ENCODE data around the gene LGR5.

LGR5 gene, protein sequence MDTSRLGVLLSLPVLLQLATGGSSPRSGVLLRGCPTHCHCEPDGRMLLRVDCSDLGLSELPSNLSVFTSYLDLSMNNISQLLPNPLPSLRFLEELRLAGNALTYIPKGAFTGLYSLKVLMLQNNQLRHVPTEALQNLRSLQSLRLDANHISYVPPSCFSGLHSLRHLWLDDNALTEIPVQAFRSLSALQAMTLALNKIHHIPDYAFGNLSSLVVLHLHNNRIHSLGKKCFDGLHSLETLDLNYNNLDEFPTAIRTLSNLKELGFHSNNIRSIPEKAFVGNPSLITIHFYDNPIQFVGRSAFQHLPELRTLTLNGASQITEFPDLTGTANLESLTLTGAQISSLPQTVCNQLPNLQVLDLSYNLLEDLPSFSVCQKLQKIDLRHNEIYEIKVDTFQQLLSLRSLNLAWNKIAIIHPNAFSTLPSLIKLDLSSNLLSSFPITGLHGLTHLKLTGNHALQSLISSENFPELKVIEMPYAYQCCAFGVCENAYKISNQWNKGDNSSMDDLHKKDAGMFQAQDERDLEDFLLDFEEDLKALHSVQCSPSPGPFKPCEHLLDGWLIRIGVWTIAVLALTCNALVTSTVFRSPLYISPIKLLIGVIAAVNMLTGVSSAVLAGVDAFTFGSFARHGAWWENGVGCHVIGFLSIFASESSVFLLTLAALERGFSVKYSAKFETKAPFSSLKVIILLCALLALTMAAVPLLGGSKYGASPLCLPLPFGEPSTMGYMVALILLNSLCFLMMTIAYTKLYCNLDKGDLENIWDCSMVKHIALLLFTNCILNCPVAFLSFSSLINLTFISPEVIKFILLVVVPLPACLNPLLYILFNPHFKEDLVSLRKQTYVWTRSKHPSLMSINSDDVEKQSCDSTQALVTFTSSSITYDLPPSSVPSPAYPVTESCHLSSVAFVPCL

DNA sequence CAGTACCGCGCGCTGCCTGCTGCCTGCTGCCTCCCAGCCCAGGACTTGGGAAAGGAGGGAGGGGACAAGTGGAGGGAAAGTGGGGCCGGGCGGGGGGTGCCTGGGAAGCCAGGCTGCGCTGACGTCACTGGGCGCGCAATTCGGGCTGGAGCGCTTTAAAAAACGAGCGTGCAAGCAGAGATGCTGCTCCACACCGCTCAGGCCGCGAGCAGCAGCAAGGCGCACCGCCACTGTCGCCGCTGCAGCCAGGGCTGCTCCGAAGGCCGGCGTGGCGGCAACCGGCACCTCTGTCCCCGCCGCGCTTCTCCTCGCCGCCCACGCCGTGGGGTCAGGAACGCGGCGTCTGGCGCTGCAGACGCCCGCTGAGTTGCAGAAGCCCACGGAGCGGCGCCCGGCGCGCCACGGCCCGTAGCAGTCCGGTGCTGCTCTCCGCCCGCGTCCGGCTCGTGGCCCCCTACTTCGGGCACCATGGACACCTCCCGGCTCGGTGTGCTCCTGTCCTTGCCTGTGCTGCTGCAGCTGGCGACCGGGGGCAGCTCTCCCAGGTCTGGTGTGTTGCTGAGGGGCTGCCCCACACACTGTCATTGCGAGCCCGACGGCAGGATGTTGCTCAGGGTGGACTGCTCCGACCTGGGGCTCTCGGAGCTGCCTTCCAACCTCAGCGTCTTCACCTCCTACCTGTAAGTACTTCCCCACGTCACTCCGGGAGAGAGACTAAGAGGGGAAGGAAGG is at the start of gene LGR5:
TSS of gene LGR5 (plus strand) at position 186 of the 732 bp plus-strand sequence. CDS start at position 469, 283 bp downstream.
- no peak for DNase-seq (ENCODE audit: extremely low read depth in 1 of 2, low read depth in 1 of 2)

DNA sequence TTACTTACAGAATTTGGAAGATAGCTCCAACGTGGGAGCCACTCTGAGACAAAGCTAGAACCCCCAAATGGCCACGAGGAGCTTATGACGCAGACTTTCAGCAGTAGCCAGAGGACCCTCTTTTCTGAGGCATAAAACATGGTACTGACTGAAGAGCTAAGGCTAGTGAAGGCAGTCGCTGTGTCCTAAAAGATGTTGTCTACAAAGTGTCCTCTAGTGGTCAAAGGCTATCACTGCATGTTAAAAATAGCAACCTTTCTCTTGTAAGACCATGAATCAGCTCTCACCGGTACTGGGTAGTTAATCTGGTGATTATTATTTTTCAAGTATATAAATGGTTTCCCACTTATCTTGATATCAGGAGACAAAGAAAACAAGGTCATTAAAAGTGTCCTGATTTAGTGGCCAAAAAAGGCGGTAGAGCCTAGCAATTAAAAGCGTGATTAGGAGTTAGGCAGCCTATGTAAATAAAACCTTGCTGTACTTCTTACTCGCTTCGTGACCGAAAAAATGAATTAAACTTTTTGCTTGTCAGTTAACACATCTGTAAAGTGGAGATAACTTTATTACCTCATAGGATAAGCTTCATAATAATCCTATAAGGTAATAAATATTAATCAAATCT is 47.0 kb upstream of the LGR5 start:
- no peak for DNase-seq (ENCODE audit: extremely low read depth in 1 of 2, low read depth in 1 of 2)

DNA sequence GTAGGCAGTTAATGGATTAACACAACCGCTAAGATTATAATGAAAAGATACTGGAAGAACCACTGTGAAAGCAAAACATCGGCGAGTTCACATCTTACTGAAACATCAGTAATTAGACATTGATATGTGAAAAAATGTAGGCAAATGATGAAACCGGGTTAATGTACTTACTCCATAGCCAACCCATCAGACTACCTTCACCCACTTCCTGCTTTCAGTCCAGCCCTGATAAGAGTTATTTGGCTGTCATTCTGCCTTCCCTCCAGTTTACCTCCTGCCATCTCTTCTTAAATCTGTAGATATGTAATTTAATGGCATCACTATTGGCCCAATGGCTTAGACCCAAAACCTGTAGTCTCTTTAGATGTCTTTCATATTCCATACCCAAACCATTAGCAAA is 46.0 kb upstream of the LGR5 start:
- DNase-seq (ENCODE audit: extremely low read depth in 1 of 2, low read depth in 1 of 2): no peak

DNA sequence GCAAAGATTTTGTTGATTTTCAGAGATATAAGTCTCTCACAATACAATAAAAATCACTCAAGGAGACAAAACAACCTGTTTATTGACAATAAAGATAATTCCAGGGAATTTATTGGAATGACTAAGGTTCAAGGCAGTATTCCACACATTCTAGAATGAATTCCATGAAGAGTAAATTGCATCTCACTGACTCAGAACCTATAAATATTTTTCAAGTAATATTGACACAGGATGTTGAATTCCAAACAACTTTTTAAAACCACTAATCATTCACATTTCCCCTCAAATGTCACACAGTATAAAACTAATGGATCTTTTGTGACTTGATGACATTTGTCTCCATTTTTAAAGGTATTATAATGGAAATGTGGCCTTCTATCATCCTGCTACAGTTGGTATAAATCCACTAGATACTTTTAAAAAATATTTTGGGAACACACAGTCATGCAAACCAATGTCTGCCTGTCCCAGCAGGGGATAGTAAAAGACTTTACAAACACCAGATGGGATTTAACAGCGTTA is 42.1 kb upstream of the LGR5 start:
- no peak for DNase-seq (ENCODE audit: extremely low read depth in 1 of 2, low read depth in 1 of 2)

DNA sequence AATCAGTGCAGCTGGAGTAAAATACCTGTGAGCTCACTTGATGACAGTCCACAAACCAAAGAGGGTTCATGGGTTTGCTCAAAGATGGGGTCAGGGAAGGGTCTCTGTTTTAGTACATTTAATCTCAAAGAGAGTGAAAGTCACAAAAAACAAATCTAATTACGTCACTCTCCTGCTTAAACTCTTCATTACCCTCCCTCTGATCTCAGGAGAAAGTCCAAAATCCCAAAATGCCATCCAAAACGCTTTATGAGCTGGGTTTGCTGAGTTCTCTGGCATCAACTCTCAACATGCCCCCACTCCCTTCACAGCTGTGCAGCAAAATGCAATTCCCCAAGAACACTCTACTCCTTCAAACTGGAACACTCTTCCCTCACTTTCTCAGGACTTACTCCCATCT is 40.4 kb upstream of the LGR5 start:
- DNase-seq (ENCODE audit: extremely low read depth in 1 of 2, low read depth in 1 of 2): no peak

DNA sequence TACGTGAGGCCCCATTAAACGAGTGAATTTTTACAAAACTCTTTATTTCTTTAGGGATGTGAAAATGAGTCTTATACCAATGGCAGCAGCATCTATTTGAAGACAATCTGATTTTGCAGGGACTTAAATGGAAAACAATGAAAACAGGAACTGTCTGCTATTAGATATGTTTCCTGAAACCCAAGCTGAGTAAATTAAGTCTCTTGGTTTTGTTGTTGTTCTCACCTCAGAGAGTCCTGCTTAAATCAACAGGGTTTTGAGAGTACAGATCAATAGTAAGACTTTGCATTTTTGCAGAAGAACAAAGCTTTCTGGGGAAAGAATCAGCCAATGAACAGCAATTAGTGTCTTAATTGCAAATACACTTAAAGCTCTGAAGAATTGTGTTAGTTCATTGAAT is 39.1 kb upstream of the LGR5 start:
- DNase-seq (ENCODE audit: extremely low read depth in 1 of 2, low read depth in 1 of 2): no peak

DNA sequence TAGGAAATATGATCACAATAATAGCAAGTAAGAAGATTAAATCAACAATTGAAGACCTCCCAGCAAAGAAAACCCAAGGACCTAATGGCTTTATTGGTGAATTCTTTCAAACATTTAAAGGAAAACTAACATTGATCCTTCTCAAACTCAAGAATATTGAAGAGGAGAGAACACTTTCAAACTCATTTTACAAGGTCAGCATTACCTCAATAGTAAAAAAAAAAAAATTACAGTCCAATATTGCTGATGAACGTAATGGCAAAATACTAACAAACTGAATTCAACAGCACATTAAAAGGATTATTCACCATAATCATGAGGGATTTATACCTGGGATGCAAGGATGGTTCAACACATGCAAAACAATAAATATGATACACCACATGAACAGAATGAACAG is 33.7 kb upstream of the LGR5 start:
- DNase-seq (ENCODE audit: extremely low read depth in 1 of 2, low read depth in 1 of 2): no peak

DNA sequence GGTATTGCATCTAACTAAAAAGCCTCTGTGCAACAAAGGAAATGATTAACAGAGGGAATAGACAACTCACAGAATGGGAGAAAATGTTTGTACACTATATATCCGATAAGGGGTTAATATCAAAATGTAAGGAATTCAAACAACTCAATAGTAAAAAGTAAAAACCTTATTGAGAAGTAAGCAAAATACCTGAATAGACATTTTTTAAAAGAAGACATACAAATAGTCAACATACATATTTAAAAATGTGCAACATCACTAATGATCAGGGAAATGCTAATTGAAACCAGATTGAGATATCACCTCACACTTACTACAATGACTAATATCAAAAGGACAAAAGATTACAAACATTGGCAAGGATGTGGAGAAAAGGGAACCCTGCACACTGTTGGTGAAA is 31.9 kb upstream of the LGR5 start:
- no peak for DNase-seq (ENCODE audit: extremely low read depth in 1 of 2, low read depth in 1 of 2)

DNA sequence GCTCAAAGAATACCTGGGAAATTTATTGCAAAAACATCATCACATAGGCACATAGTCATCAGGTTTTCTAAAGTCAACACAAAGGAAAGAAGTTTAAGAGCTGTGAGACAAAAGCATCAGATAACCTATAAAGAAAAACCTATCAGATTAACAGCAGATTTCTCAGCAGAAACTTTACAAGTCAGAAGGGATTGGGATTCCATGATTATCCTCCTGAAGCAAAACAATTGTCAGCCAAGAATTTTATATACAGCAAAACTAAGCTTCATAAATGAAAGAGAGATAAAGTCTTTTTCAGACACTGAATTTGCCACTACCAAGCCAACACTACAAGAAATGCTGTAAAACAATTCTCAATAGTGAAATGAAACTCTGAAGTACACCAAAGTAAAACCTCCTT is 28.8 kb upstream of the LGR5 start:
- DNase-seq (ENCODE audit: extremely low read depth in 1 of 2, low read depth in 1 of 2): no peak

DNA sequence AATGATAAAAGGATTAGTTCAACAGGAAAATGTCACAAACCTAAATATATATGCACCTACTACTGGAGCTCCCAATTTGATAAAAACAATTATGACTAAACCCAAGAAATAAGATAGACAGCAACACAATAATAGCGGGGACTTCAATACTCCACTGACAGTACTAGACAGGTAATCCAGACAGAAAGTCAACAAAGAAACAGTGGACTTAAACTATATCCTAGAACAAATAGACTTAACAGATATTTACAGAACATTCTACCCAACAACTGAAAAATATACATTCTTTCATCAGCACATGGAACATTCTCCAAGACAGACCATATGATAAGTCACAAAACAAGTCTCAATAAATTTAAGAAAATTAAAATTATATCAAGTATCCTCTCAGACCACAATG is 28.0 kb upstream of the LGR5 start:
- DNase-seq (ENCODE audit: extremely low read depth in 1 of 2, low read depth in 1 of 2): no peak

DNA sequence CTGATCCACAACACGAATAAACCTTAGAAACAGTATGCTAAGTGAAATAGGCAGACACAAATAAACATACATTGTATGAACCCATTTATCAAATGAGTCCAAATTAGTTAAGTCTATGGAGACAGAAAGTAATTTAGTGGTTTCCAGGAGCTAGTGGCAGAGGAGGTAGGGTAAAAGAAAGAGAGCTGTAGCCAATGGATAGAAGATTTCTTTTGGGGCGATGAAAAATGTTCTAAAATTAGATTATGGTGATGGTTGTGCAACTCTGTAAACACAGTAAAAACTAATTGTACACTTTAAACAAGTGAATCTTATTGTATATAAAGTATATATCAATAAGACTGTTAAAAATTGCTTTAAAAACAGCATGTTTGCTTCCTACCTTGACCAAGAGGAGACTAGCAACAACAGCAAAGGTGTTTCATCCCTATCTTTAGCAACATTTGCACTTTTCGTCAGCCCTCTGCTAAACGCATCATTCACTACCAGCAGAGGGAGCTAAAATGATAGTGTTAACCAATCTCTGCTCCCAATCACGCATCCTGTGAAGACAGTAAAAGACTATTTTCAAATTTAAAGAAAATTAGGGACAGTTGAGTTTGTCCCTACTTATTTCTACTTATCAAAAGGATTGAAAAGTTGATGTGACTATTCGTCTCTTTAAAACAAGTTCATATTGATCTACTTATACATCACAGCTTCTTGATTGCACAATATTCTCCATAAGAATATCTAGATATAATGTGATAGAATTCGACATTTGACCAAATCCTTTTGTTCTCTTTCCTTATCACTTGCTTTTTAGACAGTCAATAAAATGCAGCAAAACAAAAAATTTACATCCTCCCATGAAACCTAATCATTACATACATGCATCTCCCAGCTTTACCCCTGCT is 24.0 kb upstream of the LGR5 start:
- DNase-seq (ENCODE audit: extremely low read depth in 1 of 2, low read depth in 1 of 2): no peak

DNA sequence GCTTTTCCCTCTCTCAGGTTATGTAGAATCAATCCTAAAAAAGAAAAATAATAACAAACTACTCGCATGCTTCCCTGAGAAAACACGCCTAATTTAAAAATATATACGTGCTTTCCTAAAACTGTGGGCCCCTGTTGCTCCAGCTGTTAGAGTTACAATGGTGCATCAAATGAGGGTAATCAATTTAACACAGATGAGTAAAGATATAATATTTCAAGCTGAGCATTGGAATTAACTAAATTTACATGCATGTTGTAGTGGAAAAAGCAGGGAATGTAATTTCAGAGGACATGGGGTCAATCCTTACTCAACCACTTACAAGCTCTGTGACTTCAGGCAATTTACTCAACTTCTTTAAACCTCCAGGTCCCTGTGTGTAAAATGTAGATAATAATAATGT is 22.4 kb upstream of the LGR5 start:
- DNase-seq (ENCODE audit: extremely low read depth in 1 of 2, low read depth in 1 of 2): no peak

DNA sequence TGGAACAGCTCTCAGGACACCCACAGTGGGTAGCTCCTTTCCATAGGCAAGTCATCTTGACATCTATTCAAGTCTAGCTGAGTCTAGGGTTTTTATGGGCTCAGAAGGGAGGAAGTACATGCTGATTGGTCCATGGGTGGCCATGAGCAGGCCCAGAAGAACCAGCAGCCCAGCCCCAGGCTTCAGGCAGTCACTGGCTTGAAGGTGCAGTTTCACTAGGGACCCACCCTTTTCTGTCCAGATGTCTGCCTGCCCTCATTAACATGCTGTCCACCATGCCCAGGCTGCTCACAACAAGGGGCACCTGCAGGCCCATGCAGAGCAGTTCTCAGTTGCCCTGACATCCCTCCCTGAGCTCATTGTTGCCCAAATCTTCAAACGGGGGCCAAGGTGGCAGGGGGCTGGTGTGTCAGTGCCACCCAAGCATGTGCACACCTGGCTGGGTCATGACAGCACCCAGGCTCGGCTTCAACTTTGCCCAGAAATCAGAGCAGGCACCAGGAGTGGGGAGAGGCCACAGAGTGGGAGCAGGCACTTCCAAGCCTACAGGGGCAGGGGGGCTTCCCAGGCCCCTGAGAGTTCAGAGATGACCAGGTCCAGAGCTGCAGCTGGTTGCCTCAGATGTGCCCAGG is 18.7 kb upstream of the LGR5 start:
- no peak for DNase-seq (ENCODE audit: extremely low read depth in 1 of 2, low read depth in 1 of 2)

DNA sequence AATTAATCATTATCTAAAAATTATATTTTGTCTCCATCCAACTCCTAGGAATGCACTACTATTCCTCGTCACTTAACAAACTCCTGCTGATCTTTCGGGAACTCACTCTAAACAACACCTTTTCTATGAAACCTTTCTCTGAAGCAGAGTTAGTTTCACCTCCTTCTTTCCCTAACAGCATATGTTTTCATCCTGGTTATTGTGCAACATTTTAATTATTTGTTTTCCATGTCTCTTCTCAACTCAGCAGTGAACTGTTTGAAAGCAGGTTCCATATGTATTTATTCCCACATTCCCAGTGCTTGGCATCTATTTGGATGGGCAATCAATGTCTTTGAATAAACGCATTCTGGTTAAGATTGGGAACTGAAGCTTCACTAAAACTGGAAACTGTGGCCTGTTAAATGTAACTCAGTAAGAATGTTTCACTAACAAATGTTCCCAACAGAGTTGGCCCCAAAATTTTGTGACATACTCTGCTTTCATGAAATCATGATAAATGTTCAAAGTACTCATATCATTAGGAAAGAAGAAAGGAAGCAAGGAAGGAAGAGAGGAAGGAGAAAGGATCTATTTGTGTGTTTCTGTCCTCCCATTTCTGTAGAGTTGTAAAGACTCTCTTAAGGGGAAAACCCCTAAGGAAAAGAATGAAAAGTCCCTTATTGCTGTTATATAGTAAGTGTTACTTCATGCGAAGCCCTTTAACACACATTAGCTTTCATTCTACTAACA is 13.9 kb upstream of the LGR5 start:
- no peak for DNase-seq (ENCODE audit: extremely low read depth in 1 of 2, low read depth in 1 of 2)

DNA sequence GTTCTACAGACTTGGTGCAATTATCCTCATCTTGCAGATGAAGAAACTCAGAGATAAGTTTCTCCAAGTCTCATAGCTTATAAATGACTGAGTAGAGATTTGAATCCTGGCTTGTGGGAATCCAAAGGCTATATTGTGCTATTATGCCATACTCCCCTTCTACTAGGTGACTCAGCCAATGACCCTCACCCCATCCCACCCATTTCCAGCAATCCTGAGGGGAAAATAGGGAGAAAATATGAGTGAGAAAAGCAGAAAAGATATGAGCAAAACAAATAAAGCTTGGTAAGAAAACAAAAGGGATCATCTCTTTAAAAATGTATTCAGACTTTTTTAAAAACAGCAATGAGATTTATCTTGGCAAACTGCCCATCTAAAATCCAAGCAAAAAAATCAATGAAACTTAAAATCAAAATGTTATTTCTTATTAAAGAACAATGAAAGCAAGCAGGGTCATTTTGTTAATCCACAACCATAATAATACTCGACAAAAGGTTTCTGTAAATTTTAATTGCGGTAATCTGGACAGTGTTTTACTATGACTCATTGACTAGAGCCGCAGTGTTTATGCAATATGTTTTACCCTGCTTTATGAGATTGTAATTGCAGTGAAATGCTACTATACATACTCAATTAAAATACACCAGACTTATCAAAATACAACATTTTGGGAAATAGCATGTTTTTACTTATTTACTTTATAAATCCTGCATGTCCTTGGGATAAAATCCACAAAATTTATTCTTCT is 13.1 kb upstream of the LGR5 start:
- DNase-seq (ENCODE audit: extremely low read depth in 1 of 2, low read depth in 1 of 2): no peak

DNA sequence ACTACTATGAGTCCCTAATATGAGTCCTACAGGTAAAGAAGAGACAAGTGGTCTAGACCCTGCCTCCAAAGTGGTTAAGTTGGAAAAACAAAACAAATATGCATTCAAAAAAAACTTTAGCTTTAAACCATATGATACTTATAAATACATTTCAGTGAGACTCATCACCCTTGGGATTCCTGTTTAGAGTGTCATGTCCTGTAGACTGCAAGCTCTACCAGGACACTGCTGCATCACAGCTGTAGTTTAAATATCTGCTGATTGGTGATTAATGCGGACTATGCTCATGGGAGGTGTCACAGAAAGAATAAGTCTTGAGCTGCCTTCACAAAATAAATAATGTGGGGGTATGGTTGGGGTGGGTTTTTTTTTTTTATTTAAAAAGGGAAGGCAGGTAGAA is 8.8 kb upstream of the LGR5 start:
- DNase-seq (ENCODE audit: extremely low read depth in 1 of 2, low read depth in 1 of 2): no peak

DNA sequence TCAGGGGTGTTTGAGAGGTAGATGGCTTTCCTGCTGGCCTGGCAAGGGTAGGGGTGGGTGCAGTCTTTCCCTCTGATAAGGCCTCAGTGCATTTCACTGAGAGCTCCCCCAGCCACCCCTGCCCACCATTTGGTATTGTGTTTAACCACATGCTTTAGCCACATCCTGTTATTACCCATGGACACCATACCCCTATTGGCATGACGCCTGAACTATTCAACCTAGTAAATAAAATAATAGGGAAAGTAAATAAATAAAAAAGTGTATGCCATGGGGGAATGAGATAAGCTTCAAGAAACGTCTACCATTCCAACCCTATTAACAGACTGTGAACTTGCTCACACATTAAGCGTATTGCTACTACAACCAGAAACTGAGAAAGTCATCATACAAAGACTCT is 7.6 kb upstream of the LGR5 start:
- no peak for DNase-seq (ENCODE audit: extremely low read depth in 1 of 2, low read depth in 1 of 2)

DNA sequence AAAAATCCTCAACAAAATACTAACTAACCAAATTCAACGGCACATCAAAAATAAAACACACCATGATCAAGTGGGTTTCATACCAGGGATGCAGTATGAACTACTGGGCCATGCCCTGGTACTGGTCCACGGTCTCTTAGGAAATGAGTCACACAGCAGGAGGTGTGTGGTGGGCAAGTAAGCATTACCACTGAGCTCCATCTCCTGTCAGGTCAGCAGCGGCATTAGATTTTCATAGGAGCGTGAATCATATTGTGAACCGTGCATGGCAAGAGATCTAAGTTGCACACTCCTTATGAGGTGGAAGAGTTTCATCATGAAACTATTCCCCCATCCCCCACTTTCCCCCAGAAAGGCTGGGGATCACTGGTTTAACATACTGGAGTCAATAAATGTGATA is 6.7 kb upstream of the LGR5 start:
- no peak for DNase-seq (ENCODE audit: extremely low read depth in 1 of 2, low read depth in 1 of 2)
